ENCODE results near the gene HDX.
"Not testable (repeated sequence)": the region's sequence is repeated elsewhere in the genome, so short reads cannot be mapped to it uniquely, and the experiment has no call there.

HDX gene

GRCh38 chrX:84320023-84320422, 182.2 kb downstream of the HDX start:
- POLR2A ChIA-PET, result no interaction called here
- DNase-seq (ENCODE audit: low read depth, low spot score), result no peak
- TF ChIP-seq, protein P1, sequence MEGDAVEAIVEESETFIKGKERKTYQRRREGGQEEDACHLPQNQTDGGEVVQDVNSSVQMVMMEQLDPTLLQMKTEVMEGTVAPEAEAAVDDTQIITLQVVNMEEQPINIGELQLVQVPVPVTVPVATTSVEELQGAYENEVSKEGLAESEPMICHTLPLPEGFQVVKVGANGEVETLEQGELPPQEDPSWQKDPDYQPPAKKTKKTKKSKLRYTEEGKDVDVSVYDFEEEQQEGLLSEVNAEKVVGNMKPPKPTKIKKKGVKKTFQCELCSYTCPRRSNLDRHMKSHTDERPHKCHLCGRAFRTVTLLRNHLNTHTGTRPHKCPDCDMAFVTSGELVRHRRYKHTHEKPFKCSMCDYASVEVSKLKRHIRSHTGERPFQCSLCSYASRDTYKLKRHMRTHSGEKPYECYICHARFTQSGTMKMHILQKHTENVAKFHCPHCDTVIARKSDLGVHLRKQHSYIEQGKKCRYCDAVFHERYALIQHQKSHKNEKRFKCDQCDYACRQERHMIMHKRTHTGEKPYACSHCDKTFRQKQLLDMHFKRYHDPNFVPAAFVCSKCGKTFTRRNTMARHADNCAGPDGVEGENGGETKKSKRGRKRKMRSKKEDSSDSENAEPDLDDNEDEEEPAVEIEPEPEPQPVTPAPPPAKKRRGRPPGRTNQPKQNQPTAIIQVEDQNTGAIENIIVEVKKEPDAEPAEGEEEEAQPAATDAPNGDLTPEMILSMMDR (IDR thresholded peaks at IDR 0.05; ENCODE audit: insufficient read depth, low read length, missing control alignments), result no peak
- no peak overlapping the region for H3K4me3 ChIP-seq (ENCODE audit: low read depth, low read length)
- CTCF ChIA-PET, result interaction anchor here (2.2 kb wide), 1 partner anchor 20 kb away, joined by 8 read pairs; no protein-coding TSS in a partner anchor

- no peak overlapping the region for H3K4me3 ChIP-seq (ENCODE audit: low read depth, low read length)
- POLR2A ChIA-PET, result no interaction called here
- no peak for DNase-seq (ENCODE audit: low read depth, low spot score)
These were observed 183.6 kb downstream of the HDX start for GRCh38 chrX:84318661-84319060.

DNA sequence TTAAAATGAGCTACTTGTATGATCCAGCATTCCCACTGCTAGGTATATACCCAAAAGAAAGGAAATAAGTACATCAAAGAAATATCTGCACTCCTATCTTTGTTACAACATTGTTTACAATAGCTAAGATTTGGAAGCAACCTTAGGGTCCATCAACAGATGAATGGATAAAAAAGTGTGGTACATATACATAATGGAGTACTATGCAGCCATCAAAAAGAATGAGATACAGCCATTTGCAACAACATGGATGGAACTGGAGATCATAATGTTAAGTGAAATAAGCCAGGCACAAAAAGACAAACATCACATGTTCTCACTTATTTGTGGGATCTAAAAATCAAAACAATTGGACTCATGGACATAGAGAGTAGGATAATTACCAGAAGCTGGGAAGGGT, 186.3 kb downstream of the HDX start:
- DNase-seq (ENCODE audit: low read depth, low spot score); CTCF ChIA-PET; H3K4me3 ChIP-seq (ENCODE audit: low read depth, low read length); POLR2A ChIA-PET: not testable (repeated sequence)

More at GRCh38 chrX:84318661-84319060, 183.6 kb downstream of the HDX start:
- CTCF ChIA-PET, result interaction anchor here (1.3 kb wide), 1 partner anchor 272 kb away, joined by 3 read pairs; no protein-coding TSS in a partner anchor
- TF ChIP-seq, protein P1 (IDR thresholded peaks at IDR 0.05; ENCODE audit: insufficient read depth, low read length, missing control alignments), result no peak

All from AG04449 (cell line).